Right ventricle myocardium superior (tissue), 1 donor: Measurements from ENCODE around the gene SMARCA2. TPM values are rescaled to one million over a fixed set of nuclear protein-coding genes. Genes with fewer than 3 reads are reported as not detected.

Experiments
- ATAC-seq: fragments of 200-7000 bp; cut with Tn5 transposase; one replicate; pipeline ENCODE4 v1.9.1; 2020; ENCODE audit warnings: mild to moderate bottlenecking; ENCODE audit not compliant: poor library complexity
- DNase-seq: peaks from one replicate; pipeline ENCODE4 v3.0.0-alpha.2; 2020
- intact Hi-C: fragments of 100-400 bp; cut with DNase I; formaldehyde crosslinking; loops from one replicate; pipeline ENCODE4 v1.11.2; 2022
- total RNA-seq: library from RNA; stranded (reverse); fragmentation: NEBNext Ultra II Directional; extraction: Animal tissue kit (Norgen Biotek cat#: 25700); gene quantifications from one replicate; pipeline ENCODE4 v1.2.1, GENCODE V29; 2021
- donor health status: DM: no; HTN: yes; CAD: no; lungs with severe emphysema.

The SMARCA2 gene
- total RNA-seq, 1 donor from 2014 or later = 101 TPM

- DNase-seq (no peak), ATAC-seq (peak; percentile 36)
These were observed 51.4 kb downstream of the SMARCA2 start for GRCh38 chr9:2066312-2067273.

GRCh38 chr9:2072752-2073405 is 57.7 kb downstream of the SMARCA2 start:
- DNase-seq = no peak
- intact Hi-C loops = no loop called here
- ATAC-seq = no peak

More at GRCh38 chr9:2066312-2067273, 51.4 kb downstream of the SMARCA2 start:
- intact Hi-C loops = no loop called here

- DNase-seq (no peak), ATAC-seq (no peak)
- intact Hi-C loops = no loop called here
These were observed 67.6 kb downstream of the SMARCA2 start for GRCh38 chr9:2082772-2083171.

- intact Hi-C loops = no loop called here
- no peak for ATAC-seq
- DNase-seq = no peak
These were observed 68.3 kb downstream of the SMARCA2 start for GRCh38 chr9:2083479-2083878.

GRCh38 chr9:2085716-2086115 is 70.6 kb downstream of the SMARCA2 start:
- ATAC-seq = peak; percentile 72
- no peak for DNase-seq
- intact Hi-C loops = no loop called here

GRCh38 chr9:2086116-2086515 is 71.0 kb downstream of the SMARCA2 start:
- DNase-seq = no peak
- intact Hi-C loops = no loop called here
- peak; percentile 48 for ATAC-seq

GRCh38 chr9:2086971-2087370 is 71.8 kb downstream of the SMARCA2 start:
- intact Hi-C loops = no loop called here
- ATAC-seq = no peak
- DNase-seq = no peak

GRCh38 chr9:2087500-2088313 is 72.6 kb downstream of the SMARCA2 start:
- intact Hi-C loops = no loop called here
- ATAC-seq (no peak), DNase-seq (no peak)

- intact Hi-C loops = no loop called here
- DNase-seq = no peak
- peak; percentile 49 for ATAC-seq
These were observed 78.9 kb downstream of the SMARCA2 start for GRCh38 chr9:2093920-2094597.

GRCh38 chr9:2096376-2096970 is 81.3 kb downstream of the SMARCA2 start:
- DNase-seq = no peak
- ATAC-seq = no peak
- intact Hi-C loops = no loop called here

- no peak for DNase-seq
- ATAC-seq = no peak
- intact Hi-C loops = no loop called here
These were observed 91.5 kb downstream of the SMARCA2 start for GRCh38 chr9:2106666-2107065.

GRCh38 chr9:2107906-2108451 is 92.8 kb downstream of the SMARCA2 start:
- ATAC-seq (no peak), DNase-seq (no peak)
- intact Hi-C loops = no loop called here

GRCh38 chr9:2109069-2109650 is 94.0 kb downstream of the SMARCA2 start:
- ATAC-seq (no peak), DNase-seq (no peak)
- intact Hi-C loops = no loop called here

GRCh38 chr9:2110036-2110435 is 94.9 kb downstream of the SMARCA2 start:
- ATAC-seq (no peak), DNase-seq (no peak)
- intact Hi-C loops = no loop called here

GRCh38 chr9:2116073-2116472 is 100.9 kb downstream of the SMARCA2 start:
- DNase-seq (no peak), ATAC-seq (no peak)
- intact Hi-C loops = no loop called here

GRCh38 chr9:2117527-2117926 is 102.4 kb downstream of the SMARCA2 start:
- intact Hi-C loops = no loop called here
- ATAC-seq (no peak), DNase-seq (no peak)

GRCh38 chr9:2119566-2119965 is 104.4 kb downstream of the SMARCA2 start:
- intact Hi-C loops = no loop called here

More at GRCh38 chr9:2119566-2119965, 104.4 kb downstream of the SMARCA2 start:
- DNase-seq = no peak
- ATAC-seq = no peak
